ENCODE results near the gene DNAJB7.
"Not testable (repeated sequence)": the region's sequence is repeated elsewhere in the genome, so short reads cannot be mapped to it uniquely, and the experiment has no call there.

Gene DNAJB7
- total RNA-seq, result 0 reads per million in 2 donors

DNA sequence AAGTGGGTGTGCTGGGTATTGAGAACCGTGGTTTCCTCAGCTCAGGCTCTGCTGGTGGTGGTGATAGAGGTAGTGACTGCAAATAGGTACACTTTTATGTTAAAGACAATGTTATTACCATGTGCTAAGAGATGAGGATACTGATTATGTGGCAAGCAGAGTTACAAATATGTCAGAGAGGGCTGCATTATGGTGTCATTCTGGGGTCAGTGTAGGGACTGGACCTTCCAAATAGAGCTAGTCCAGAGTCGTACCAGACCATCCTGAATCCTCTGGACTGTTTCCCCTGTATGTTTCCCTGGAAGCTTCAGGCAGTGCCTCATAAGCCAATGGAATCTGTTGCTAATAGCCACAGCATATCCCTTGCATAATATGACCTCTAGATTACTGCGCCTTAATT, at the start of gene DNAJB7:
DNAJB7 (minus strand) TSS at position 101 of the 400 bp plus-strand sequence. CDS start 119 bp downstream, outside the sequence.
- DNase-seq, result no peak

DNA sequence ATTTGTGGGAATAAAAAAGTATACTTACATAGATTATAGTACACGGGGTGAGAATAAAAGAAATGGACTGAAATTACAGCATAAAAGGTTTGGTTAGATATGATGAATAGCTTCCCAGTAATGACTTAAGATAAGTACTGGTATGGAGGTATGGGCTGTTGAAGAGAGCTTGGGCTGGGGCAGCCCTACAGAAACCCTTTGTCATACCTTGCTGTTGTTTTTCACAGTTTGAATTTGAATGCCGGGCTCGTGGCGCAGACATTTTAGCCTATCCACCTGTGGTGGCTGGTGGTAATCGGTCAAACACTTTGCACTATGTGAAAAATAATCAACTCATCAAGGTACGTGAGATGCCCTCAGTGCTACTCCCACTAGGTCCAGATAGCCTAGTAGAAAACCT, 47.0 kb upstream of the DNAJB7 start:
- no peak for DNase-seq

DNA sequence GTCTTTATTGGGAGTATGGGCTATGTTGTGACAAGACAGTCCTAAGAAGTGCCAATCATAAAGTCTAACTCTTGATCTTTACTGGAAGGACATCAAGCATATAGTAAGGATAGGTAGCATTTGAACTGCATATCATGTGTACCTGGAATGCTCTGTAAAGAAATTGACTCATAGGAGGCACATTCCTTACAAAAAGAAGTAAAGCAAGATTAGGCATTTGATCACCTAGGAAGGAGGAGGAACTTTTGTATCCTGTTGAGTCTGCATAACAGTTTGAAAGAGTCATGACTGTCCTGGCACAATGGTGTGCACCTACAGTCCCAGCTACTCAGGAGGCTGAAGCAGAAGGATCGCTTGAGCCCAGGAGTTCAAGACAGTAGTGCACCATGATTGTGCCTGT, 42.2 kb upstream of the DNAJB7 start:
- no peak for DNase-seq

DNA sequence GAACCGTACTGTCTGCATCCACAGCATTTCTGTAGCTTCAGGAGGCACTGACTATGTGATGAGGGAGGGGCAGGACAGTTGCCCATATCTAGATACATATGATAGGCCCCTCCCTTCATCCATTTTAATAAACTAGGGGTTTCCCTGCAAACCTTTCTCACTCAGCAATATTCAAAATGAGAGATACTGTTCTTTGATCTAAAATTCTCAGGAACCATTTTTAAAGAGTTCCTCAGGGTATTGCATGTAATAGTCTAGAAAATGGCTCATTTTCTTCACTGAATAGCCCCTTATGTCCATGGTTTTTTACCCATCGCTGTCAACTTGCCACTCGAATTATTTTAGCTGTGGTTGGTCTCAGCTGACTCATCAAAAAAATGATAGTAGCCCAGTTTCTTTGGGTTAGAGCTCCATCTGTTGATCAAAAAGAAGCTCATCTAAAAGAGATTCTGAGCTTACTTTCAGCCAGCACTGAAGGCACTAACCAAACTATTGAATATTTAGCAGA, 37.0 kb upstream of the DNAJB7 start:
- DNase-seq, result peak in 2 of 5 experiments; percentile 21 to 79

DNA sequence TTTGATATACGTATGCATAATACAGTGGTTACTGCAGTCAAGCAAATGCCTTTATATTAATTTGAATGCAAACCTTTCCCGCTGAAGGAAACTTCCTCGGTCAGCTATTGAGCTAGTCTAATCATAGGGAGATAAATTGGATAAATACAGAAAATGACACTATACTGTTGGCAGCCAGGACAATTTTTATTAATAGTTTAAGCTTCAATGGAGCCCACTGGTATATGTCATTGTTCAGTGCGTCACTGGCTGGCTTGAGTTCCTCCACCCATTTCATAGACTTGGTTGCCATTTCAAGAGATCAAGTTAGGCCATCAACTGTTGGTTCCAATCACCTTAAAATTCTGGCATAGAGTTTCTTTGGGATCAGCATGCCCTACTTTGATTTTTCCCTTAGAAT, 32.5 kb upstream of the DNAJB7 start:
- DNase-seq, result no peak

DNA sequence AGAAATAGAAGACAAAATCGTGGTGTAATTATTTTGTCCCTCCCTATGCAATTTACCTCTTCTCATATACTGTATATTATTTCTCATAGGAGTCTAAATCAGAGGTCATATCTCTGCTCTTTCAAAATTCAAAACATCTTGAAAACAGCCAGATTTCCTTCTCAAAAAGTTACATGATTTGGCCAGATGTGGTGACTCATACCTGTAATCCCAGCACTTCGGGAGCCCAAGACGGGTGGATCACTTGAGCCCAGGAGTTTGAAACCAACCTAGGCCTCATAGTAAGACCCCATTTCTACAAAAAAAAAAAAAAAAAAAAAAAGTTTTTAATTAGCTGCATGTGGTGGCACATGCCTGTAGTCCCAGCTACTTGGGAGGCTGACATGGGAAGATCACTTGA, 29.0 kb upstream of the DNAJB7 start:
- DNase-seq, result no peak

DNA sequence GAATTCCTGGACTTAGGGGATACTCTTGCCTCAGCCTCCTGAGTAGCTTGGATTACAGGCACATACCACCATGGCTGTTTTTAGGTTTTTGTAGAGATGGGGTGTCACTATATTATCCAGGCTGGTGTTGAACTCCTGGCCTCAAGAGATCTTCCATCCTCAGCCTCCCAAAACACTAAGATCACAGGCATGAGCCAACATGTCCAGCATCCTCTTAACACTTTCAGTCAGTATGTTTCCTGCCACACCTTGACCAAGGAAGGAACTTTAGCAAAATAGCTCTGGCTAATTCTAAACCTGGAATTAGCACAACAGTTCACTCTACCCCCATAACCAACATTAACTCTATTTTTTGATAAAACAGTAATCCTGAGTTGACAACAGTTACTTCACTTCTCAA, 27.2 kb upstream of the DNAJB7 start:
- DNase-seq, result no peak

DNA sequence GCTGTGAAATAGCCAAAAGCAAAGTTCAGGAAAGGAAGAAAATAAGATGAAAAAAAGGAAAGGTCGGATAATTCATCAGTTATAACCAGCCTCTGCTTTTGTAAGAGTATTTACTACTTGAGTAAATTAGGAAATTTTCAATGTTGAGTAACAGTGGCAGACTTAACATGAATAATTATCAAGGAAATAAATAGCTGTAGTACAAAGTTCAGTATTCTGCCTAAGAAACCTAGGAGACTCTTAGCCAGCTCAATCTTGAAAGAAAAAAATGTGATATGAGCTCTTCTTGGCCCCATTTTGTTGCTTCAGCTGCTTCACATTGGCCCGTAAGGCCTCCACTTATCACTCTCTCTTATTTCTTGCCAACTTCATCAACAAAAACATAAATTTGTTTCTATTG, 17.0 kb upstream of the DNAJB7 start:
- DNase-seq, result no peak

DNA sequence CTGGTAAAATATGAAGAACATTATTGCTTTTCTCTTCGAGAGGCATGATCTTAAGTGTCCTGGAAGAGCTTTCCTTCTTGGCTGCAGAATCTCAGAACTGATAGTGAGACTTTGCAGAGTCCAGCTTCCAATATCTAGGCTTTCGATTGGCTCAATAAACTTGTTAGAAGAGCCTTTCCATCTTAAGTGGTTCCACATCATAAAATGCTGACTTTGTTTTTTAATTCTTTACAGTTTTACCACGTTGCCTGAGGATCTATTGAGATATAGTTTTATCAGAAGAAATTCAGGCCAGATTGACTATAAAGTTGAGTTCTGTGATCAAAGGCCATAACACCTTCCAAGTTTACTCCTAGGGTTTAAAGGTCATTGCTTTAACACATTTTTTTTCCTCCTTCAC, 15.6 kb upstream of the DNAJB7 start:
- DNase-seq, result no peak

DNA sequence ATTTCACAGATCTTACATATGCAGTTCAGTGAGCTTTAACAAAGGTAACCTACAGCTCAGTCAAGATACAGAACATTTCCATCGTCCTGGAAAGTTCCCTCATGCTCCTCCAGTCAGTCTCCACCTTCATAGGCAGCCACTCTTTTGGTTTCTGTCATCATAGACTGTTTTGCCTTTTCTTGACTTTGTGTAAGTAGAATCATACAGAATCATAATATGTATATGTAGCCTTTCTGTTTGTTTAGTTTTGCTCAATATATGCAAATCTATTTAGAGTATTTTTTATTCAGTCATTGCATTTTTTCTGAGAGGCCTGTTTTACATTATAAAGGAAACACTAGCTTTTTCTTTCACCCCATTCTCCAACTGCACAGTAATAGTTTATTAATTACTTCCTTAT, 15.0 kb upstream of the DNAJB7 start:
- no peak for DNase-seq

DNA sequence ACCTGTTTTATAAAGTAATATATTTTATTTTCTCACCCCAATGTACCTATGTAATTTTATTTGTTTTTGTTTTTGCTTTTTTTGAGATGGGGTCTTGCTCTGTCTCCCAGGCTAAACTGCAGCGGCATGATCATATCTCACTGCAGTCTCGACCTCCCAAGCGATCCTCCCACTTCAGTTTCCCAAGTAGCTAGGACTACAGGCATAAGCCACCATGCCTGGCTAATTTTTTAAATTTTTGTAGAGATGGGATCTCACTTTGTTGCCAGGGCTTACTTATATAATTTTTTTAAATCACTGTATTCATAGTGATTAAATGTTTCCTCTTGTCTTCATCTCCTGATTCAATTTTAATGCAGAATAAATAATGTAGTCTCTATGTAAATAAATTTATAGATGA, 13.2 kb upstream of the DNAJB7 start:
- DNase-seq, result no peak

DNA sequence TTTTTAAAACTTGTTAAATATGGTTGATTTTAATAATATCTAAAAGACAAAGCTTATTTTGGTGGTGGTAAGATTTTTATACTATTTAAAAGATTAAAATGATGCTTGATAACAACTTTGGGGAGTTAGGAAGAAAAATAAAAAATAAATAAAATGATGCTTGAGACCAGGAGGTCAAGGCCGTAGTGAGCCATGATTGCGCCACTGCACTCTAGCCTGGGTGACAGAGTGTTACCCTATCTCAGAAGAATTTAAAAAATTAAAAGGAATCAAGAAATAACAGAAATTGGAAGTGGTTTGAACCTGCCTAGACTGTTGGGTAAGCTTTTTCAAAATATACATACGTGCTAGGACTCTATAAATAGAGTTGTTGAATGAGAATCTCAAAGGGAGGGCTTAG, 12.1 kb upstream of the DNAJB7 start:
- no peak for DNase-seq

DNA sequence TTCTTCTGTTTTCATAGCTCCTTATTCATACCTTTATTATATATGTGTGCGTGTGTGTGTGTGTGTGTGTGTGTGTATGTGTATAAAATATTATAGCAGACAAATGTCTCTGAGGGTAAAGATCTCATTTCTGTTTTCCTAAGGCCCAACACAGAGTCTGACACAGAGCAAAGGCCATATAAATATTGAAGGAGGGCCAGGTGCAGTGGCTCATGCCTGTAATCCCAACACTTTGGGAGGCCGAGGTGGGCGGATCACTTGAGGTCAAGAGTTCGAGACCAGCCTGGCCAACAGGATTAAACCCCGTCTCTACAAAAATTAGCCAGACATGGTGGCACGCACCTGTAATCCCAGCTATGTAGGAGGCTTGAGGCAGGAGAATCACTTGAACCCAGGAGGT, 6.5 kb upstream of the DNAJB7 start:
- DNase-seq, result not testable (repeated sequence)

DNA sequence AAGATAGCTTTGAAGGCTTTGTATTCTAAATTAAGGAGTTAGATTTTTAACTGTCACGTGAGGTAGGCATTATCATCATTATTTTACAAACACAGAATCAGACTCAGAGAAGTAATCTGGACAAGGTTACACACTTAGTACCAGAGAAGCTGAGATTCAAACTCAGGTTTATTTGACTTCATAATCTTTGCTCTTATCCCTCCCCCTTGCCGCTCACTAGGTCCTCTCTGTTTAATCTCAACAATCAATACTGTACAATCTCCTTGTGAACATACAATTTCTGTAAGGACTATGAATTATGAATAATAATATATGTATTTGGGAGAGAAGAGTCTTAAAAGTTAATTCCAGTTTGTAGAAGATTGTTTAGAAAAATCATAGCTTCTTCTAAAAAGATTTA, 5.2 kb upstream of the DNAJB7 start:
- DNase-seq, result no peak

DNA sequence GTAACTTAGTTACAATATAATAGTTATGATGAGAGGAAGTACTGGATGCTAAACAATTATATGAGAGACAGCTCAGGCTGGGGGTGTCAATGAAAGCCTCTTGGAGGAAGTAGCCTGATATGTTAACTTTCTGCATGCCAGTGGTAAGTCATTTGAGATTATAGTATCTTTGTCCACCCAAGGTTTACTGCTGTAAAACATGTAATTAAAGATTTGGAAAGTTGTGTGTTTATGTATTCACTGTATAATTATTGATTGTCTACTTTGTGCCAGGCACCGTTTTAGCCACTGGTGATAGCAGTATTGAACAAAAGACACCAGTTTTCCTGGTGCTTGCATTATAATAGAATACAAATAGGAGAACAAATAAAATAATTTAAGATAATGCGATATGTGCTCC, 624 bp upstream of the DNAJB7 start:
- no peak for DNase-seq

DNA sequence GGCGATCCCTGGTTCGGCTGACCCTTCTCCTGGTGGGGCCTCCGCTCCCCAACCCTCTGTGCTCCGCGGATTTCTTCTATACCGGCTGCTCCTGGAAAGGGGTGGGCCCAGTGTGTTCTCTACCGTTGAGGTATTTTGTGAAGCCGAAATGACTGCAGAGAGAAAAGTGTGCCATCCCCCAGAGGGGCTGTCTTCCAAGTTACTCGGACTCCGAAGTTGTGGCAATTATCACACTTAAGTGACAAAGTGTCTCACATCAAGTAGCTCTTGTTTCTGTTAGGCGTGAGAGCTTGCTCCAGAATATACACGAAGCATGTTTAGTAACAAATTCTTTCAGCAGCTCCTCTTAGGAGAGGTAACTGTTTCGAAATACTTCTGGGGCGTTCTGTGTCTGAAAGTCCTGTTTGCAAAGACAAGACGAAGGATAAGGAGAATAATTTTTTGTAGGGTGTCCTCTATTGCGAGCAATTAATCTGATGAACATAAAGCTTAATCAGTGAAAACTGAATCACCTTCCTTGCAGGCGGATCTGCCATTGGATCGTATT, 4.5 kb downstream of the DNAJB7 start:
- DNase-seq, result no peak

DNA sequence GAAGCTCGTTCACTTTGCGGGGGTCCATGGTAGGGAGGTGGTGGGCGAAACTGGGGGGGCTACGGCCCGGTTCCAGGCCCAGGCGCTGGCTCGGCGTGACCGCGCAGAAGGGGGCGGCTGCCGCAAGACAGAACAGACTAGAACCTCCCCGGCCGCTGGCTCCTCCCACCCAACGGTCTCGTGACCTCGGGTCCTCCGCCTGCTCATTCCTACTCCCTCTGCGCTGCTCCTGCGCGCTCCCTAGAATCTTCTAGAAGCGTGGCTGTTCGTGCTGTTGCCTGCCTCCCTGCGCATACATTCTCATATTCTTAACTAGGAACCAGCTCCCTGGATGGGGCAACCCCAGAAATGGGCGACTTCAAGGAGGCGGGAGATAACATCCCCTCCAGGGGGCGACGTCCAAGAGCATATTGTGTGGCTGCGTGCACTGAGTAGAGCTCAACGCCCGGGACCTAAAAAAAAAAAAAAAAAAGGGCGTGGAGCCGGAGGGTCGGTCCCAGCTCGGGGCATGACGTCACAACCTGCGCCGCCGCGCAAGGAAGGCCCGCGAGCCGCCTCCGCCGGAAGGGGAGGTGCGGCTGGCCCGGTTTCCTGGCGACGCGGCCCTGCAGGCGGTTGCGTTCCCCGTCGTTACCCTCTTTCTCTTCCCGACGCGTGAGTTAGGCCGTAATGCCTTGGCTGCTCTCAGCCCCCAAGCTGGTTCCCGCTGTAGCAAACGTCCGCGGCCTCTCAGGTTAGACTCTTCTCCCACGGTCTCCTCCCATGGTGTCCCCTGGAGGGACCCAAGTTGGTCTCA, 5.2 kb downstream of the DNAJB7 start, which contains the start of the genes ST13 and XPNPEP3:
ST13 (minus strand) TSS at position 127 of the 796 bp plus-strand sequence; CDS start at position 28, 99 bp downstream.
XPNPEP3 (plus strand) TSS at position 636 of the 796 bp plus-strand sequence; CDS start at position 670, 34 bp downstream.
- DNase-seq, result peak; percentile 93 to 98 (median 95)

DNA sequence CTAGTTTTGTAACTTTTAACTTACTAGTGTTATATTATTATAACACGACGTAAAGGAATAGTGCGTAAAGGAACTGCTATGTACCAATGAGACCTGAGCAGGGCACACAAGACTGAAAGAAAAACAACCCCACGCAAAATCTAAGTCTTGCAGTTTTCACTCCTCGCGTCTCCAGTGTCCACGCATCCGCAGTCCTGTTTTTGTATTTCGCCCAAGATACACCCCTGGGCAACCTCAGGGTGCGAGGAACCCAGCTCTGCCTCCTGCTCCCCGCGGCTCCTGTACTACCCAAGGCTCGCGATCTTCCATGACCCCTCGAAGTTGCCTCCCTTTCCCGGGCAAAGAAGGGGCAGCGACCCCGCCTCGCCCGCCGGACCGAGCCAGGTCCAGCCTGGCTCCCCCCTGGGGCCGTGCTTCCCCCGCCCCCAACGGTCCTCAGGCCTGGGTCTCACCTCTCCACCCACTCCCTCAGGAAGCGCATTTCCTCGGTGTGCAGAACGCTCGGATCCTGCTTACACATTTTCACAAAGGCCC, 5.9 kb downstream of the DNAJB7 start:
- DNase-seq, result peak in 3 of 5 experiments; percentile 2 to 58 (median 17)

DNA sequence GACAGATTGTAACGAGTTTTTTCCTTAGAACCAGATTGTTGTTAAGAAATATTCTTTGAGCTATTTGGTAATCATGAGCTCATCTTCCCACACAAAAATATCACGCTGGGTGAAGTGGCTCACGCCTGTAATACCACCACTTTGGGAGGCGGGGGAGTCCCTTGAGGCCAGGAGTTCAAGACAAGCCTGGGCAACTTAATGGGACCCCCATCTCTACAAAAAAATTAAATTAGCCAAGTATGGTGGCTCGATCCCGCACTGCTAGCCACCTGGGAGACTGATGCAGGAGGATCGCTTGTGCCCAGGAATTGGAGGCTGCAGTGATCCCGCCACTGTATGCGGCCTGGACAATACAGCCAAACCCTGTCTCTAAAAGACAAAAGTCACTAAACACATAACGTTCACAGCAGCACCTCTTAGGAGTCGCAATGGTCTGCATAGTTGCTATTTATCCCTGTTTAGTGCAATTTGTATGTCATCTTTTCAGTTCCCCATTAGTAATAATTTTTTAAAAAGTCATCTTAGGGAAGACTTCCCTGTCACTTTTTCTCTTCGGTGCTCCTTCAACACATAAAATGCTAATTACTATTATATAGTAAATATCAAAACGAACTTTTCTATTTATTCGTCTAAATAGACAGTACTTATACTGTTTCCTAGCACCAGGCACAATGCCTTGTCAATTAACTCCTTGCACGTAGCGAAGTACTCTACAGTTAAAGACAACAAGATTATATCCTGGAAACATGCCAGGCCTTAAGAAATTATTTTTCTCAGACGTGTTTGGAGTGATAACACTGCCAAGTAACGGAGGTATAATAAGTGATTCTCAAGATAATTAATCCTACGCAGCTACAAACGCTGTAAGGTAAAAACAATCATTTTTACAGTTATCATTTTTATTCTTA, 6.6 kb downstream of the DNAJB7 start:
- DNase-seq, result peak in 1 of 5 experiments; percentile 14

DNA sequence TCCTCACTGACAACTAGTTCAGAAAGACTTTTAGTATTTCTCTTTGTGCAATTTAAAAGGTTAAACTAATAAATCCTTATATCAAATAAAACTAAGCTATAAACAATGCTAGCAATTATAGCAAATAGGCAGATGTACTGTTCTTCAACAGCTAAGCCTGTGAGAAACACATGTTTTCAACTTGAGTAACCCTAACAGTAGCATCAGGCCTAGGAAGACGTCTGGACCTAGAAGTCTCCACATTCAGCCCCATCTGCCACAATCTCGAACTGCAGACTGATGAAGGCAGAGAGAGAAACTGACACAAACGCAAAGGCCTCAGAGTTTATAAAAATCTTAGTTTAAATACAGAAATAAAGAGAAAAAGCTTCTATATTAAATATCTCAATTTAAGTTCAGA, 8.0 kb downstream of the DNAJB7 start:
- peak in 1 of 5 experiments; percentile 18 for DNase-seq

DNA sequence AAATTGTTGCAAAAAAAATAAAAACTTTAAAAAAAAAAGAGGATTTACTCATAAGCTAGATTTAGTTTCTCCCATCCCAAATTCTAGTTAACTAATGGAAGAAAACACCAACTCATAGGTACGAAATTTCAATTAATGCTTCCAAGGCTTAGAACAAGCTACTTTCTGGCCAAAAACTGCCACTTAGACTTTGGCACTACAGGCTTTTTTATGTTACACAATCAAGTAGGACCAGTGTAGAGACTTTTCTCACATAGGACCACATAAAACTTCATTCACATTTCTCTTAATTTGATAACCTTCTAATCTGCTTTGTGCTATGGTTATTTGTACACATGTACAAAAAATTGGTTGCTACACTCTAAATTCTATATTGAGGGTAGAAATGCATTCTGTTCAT, 8.6 kb downstream of the DNAJB7 start:
- DNase-seq, result no peak

DNA sequence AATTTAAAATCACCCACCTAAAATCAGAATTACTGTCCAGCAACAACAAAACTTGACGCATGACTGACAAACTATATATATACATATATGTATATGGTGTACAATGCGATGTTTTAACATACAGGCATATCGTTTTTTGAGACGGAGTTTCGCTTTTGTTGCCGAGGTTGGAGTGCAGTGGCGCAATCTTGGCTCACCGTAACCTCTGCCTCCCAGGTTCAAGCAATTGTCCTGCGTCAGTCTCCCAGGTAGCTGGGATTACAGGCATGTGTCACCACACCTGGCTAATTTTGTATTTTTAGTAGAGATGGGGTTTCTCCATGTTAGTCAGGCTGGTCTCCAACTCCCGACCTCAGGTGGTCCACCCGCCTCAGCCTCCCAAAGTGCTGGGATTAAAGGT, 16.1 kb downstream of the DNAJB7 start:
- not testable (repeated sequence) for DNase-seq

DNA sequence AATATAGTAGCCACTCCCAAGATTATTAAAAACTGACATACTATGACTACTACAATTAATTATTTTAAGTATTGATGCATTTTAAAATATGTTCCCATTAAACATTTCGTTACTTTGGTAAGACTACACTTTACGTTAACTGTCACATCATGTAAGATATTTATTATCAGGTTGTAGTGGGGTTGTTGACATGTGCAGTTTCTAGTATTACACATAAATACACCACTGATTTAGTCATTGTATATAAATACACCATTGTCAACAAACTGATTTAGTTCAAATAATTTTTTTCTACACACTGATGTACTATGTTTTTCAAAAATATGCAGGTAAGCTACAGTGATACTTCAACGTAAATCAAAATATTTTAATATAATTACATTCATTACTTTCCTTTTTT, 17.0 kb downstream of the DNAJB7 start:
- no peak for DNase-seq

Data from T-helper 2 cell (primary cell).